Right lobe of liver (tissue), 6 donors: ENCODE results near the gene RIMS3. TPM values are rescaled to one million over a fixed set of nuclear protein-coding genes. Genes with fewer than 3 reads are reported as not detected.

Experiments used
- ATAC-seq, 4 donors: fragments of 200-7000 bp; cut with Tn5 transposase; one replicate each; pipeline ENCODE4 v1.9.1; 2020; ENCODE audit warnings: mild to moderate bottlenecking in 4 of 4, moderate library complexity in 4 of 4
- DNase-seq, 3 donors: peaks; one replicate each; pipeline ENCODE4 v3.0.0-alpha.2; 2020
- H3K27ac ChIP-seq, 3 donors: fragments of 200-600 bp; one replicate each; pipeline ENCODE4 v1.8.0; 2022
- H3K27me3 ChIP-seq, 2 donors: fragments of 200-600 bp; one replicate each; pipeline ENCODE4 v1.8.0; 2022
- H3K36me3 ChIP-seq, 4 donors: fragments of 200-600 bp; sonication (generic) in 1 of 4; one replicate each; pipeline versions ENCODE4 v1.5.1 to v1.8.0; 2017 to 2022; ENCODE audit warnings: control low read depth in 1 of 4
- H3K4me1 ChIP-seq, 4 donors: fragments of 200-600 bp; sonication (generic) in 1 of 4; one replicate each; pipeline versions ENCODE4 v1.5.1 to v1.8.0; 2017 to 2022; ENCODE audit warnings: control low read depth in 1 of 4
- H3K4me3 ChIP-seq, 3 donors: fragments of 200-600 bp; one replicate each; pipeline ENCODE4 v1.8.0; 2022
- H3K9me3 ChIP-seq, 4 donors: fragments of 200-600 bp; sonication (generic) in 1 of 4; one replicate each; pipeline versions ENCODE4 v1.5.1 to v1.8.0; 2017 to 2022; ENCODE audit warnings: control low read depth in 1 of 4
- POLR2A ChIP-seq: fragments of 450-650 bp; IDR thresholded peaks from one replicate; pipeline ENCODE4 v1.6.1; 2017; ENCODE audit warnings: antibody characterized with exemption, mild to moderate bottlenecking
- WGBS: methylation state at CpG from one replicate; pipeline ENCODE4 v1.1.6; 2018; ENCODE audit warnings: low coverage, low lambda C conversion rate; ENCODE audit not compliant: insufficient coverage; ENCODE audit errors: missing lambda C conversion rate; 5-methylcytosine and 5-hydroxymethylcytosine counted together
- intact Hi-C, 2 donors: fragments of 100-400 bp; cut with DNase I; formaldehyde crosslinking; loops; one replicate each; pipeline versions ENCODE4 v1.11.2 to v1.14.1; 2022
- total RNA-seq, 6 experiments: library from RNA; depleted of rRNA in 2 of 6; stranded (reverse); fragments of >200 nt in 2 of 6; fragmentation: NEBNext Ultra II Directional in 3 of 6; extraction: Animal tissue kit (Norgen Biotek cat#: 25700) in 3 of 6; gene quantifications; one replicate each; pipeline versions ENCODE4 v1.1.0 to v1.2.4, GENCODE V29; 2016 to 2023
- TF ChIP-seq, protein P1 (sequence below), 4 donors: fragments of 200-600 bp in 3 of 4; fragments of 450-650 bp in 1 of 4; IDR thresholded peaks; one replicate each; pipeline versions ENCODE4 v1.5.1 to v1.8.0; 2016 to 2022; ENCODE audit warnings: antibody characterized with exemption in 4 of 4, mild to moderate bottlenecking in 2 of 4
- donor health status: DM: no; HTN: yes; CAD: no.
- donor health status: DM: no; HTN: no; CAD: no.
- donor health status: DM: no; HTN: no; CAD: no.
- donor health status: DM: no; HTN: yes; CAD: no.
- donor health status: DM: no; HTN: yes; CAD: no.

The RIMS3 gene
- total RNA-seq, 6 experiments from 2014 or later, result 0.35 to 1.4 (median 0.45) TPM

DNA sequence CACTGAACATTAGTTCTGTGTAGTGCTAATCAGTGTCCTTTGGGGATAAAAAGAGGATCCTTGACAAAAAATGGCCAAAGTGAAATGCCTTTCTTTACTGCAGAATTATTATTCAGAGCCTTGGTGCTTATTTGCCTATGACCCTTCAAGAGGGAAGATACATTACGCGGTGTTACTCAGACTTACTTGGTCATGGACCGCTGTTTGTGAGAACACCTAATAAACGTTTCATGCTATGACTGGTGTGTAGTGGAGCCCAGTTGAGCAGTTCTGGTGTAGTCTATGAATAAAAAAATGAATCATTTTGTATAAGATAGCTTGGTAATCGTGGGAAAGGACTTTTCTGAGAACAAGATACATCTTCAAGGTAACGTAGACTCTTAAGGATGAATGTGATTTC is 34.3 kb upstream of the RIMS3 start:
- Histone ChIP-seq H3K4me3 (no peak overlapping the region), H3K27me3 (no peaks in the 10 kb centered on the region), H3K27ac (no peak overlapping the region), H3K36me3 (no peaks in the 10 kb centered on the region), H3K4me1 (peaks cover 0 to 44% (median 6%) of the 10 kb centered on the region in 4 donors), H3K9me3 (no peaks in the 10 kb centered on the region)
- DNase-seq (no peak), ATAC-seq (no peak)
- intact Hi-C loops, result no loop called here
- TF ChIP-seq POLR2A, result no peak
- TF ChIP-seq, protein P1, sequence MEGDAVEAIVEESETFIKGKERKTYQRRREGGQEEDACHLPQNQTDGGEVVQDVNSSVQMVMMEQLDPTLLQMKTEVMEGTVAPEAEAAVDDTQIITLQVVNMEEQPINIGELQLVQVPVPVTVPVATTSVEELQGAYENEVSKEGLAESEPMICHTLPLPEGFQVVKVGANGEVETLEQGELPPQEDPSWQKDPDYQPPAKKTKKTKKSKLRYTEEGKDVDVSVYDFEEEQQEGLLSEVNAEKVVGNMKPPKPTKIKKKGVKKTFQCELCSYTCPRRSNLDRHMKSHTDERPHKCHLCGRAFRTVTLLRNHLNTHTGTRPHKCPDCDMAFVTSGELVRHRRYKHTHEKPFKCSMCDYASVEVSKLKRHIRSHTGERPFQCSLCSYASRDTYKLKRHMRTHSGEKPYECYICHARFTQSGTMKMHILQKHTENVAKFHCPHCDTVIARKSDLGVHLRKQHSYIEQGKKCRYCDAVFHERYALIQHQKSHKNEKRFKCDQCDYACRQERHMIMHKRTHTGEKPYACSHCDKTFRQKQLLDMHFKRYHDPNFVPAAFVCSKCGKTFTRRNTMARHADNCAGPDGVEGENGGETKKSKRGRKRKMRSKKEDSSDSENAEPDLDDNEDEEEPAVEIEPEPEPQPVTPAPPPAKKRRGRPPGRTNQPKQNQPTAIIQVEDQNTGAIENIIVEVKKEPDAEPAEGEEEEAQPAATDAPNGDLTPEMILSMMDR (IDR thresholded peaks at IDR 0.05), result no peak
- 81% methylated on average over 6 of the region's 6 CpGs for WGBS

DNA sequence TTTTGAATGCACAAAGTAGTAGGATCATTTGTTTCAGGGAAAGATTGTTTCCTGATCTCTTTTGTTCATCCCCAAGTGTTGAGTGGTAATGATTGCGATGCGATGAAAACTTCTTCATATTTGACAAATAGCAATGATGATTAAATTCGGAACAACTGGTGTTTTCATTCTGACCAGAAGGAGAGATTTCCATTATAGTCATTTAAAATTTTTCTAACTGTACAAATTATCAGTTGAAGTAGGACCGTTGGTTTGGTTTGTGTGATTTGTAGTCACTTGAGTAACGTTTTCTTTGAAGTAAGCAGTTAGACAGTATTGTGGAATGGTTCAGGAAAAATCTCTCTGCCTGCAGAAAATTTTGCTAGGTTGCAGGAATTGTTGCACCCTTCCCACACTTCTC is 32.0 kb upstream of the RIMS3 start:
- Histone ChIP-seq H3K27ac (no peak overlapping the region), H3K4me3 (no peak overlapping the region), H3K27me3 (no peaks in the 10 kb centered on the region), H3K4me1 (peaks cover 0 to 43% (median 6%) of the 10 kb centered on the region in 4 donors), H3K9me3 (no peaks in the 10 kb centered on the region), H3K36me3 (no peaks in the 10 kb centered on the region)
- 77% methylated on average over 5 of the region's 5 CpGs for whole genome bisulfite sequencing
- intact Hi-C loops, result no loop called here
- no peak for TF ChIP-seq POLR2A
- no peak for DNase-seq
- no peak for ATAC-seq

DNA sequence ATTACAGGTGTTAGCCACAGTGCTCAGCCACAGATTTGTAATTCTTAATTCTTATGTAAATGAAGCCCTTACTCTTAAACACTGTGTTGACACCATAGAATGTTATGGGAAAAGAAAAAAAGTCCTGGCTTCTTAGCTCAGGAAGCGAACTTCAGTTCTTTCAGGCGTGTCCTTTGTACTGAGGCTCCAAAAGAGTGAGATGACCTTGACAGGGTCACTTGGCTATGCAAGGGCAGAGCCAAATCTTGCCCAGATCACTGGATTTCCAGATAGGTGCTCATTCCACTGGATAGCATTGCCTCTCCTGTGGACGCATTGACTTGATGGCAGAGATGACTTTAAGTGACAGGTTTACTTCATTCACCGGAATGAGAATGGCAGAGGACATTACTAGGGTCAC is 30.8 kb upstream of the RIMS3 start:
- ATAC-seq, result no peak
- 60% methylated on average over 3 of the region's 4 CpGs for WGBS
- H3K4me1 ChIP-seq, result peaks cover 0 to 43% (median 6%) of the 10 kb centered on the region in 4 donors
- no peak for DNase-seq
- H3K36me3 ChIP-seq, result no peaks in the 10 kb centered on the region
- H3K9me3 ChIP-seq, result no peaks in the 10 kb centered on the region
- H3K27ac ChIP-seq, result no peak overlapping the region
- no peak for TF ChIP-seq POLR2A
- TF ChIP-seq, protein P1 (IDR thresholded peaks at IDR 0.05), result no peak
- no peaks in the 10 kb centered on the region for H3K27me3 ChIP-seq
- H3K4me3 ChIP-seq, result no peak overlapping the region
- intact Hi-C loops, result no loop called here

DNA sequence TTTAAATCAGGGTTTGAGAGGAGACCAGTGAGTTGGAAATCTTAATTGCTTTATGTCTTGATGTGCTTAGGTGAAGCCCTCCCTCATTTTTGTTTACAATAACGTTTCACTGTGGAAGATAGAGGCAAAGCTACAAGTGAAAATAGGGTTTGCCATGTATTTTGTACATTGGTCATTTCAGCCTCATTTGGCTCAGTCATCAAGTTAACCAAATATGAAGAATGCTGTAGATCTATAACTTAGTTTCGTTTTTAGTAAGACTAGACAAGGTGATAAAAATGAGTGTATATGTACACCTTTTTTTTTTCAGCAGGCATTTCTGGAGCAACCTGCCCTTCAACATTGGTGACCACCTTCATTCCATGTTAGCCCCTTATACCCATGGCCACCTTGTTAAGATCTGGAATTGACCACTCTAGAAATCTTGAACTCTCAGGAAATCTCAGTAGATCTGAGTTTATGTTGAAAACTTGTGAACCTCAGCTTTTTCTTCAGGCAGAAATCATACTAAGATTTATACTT is 28.9 kb upstream of the RIMS3 start:
- no peaks in the 10 kb centered on the region for H3K36me3 ChIP-seq
- no peaks in the 10 kb centered on the region for H3K9me3 ChIP-seq
- 24% methylated on average over 2 of the region's 2 CpGs for WGBS
- ATAC-seq, result no peak
- peaks cover 0 to 42% (median 6%) of the 10 kb centered on the region in 4 donors for H3K4me1 ChIP-seq
- intact Hi-C loops, result no loop called here
- no peak for TF ChIP-seq POLR2A
- TF ChIP-seq, protein P1 (IDR thresholded peaks at IDR 0.05), result no peak
- no peak overlapping the region for H3K27ac ChIP-seq
- no peak overlapping the region for H3K4me3 ChIP-seq
- no peaks in the 10 kb centered on the region for H3K27me3 ChIP-seq
- no peak for DNase-seq

DNA sequence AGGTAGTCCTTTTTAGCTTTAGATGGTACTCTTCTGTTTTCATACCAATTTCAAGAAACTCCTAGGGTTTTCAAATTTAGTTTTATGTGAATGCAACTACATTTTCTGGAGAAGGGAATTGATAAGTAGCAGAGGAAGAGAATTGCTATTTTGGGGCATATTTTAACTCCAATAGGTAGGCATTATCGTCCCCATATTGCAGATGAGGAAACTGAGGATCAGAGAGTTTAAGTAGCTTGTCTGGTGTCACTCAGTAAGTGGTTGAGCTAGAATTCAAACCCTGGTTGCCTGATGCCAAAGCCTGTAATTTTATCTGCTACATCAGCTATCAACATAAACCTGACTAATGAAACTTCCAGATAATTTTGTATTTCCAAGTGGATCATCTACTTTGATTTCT is 27.9 kb upstream of the RIMS3 start:
- H3K4me1 ChIP-seq, result peaks cover 0 to 33% (median 6%) of the 10 kb centered on the region in 4 donors
- no peak for TF ChIP-seq POLR2A
- TF ChIP-seq, protein P1 (IDR thresholded peaks at IDR 0.05), result no peak
- DNase-seq (no peak), ATAC-seq (no peak)
- 40% methylated on average over 1 of the region's 1 CpG for WGBS
- no peaks in the 10 kb centered on the region for H3K36me3 ChIP-seq
- intact Hi-C loops, result no loop called here
- peak overlapping the region; percentile 86 to 94 (median 91) for H3K4me3 ChIP-seq
- no peaks in the 10 kb centered on the region for H3K27me3 ChIP-seq
- H3K9me3 ChIP-seq, result no peaks in the 10 kb centered on the region
- peak overlapping the region in 2 of 3 donors; percentile 99 for H3K27ac ChIP-seq
